HPDE6-E6E7 (cell line): Measurements from ENCODE around the gene SBNO2.

Experiments
- DNase-seq: peaks from one replicate; pipeline ENCODE4 v3.0.0; 2011; ENCODE audit warnings: missing footprints; ENCODE audit errors: extremely low spot score

Gene SBNO2

GRCh38 chr19:1153891-1154730 lies 20.0 kb downstream of the SBNO2 start:
- DNase-seq, result no peak

- no peak for DNase-seq
Observed at GRCh38 chr19:1151917-1152587, 22.0 kb downstream of the SBNO2 start.

DNA sequence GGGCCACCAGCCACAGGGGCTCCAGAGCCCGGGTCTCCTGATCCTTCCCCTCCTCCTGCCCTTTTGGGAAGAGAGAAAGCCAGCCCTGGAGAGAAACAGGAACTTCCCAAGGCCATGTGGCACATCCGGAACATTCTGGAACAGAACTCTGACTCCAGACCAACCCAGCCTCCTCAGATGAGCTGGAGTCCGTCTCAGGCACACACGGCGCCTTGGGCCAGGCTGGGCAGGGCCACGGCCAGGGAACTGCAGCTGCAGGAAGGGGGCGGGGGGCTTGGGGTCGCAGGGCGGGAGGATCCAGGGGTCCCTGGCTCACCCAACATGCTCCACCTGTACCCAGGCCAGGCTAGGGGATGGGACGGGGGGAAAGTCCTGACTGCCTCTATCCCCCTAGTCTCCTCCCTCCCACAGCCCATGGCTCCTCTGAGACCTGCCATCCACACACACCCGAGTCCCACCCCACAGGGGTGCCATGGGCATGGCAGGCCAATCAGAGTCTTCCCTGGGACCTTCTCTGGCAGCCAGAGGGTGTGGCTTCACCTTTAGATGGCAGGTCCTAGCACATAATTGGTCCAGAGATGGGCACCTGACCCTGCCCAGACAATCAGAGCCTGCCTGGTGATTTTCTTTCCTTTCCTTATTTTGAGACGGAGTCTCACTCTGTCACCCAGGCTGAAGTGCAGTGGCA lies 22.9 kb downstream of the SBNO2 start:
- no peak for DNase-seq

- DNase-seq, result no peak
Observed at GRCh38 chr19:1150333-1151036, 23.6 kb downstream of the SBNO2 start.

DNA sequence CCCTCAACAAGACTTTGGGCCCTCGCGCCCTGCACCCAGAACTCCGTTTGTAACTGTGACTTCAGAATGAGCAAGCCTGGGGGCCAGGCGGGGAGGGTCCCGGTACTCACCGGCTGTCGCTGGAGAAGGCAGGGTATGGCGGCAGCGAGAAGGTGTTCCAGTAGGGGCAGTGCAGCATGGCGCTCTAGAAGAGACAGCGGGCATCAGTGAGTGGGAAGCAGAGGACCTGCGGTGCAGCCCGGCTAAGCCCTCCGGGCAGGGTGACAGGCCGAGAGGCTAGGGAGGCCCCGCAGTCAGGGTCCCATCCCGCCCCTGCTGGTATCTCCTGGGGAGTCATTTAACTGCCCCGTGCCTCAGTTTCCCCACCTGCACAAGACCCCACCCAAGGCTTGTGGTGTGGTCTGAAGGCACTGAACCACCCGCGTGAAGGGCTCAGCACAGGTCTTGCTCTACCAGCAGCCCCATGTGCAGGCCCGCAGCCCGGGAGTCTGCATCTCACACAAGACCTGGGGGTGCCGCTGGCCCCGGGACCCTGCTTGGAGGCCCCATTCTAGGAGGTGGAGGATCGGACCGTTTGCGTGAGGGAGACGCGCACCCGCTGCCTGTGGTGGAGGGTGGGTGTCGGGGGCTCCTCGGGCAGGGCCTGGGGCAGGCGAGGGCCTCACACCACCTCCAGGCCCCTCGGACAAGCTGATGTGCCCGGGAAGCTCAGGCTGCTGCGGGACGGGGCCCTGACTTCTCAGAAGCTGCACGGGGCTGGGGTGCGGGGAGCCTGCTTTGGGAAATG lies 24.6 kb downstream of the SBNO2 start:
- DNase-seq, result no peak

DNA sequence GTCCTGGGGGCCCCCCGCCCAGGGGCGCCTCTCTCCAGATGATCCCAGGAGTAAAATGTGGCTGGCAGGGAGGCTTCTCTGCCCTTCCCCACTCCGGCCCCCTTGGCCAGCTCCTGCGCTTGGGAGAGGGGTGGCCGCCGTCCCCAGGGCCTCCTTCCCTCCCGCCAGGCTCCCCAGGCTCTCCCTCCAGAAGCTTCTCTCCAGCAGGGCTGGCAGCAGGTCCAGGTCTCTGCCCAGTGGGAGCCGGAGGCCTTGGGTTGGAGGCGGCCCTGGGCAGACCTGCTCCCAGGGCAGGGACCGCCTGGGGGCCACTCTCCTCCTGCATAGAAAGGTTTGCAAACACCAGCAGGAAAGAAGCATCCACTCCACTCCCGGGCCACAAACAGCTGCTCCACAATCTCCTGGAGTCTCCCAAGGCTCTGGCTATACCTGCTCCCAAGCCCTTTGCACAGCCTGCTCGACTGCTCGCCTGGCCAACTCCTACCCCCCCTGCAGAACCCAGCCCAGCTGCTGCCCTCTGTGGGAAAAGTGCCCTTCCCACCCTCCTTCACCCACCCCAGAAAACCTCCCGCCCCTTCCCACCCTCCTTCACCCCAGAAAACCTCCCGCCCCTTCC lies 26.0 kb downstream of the SBNO2 start:
- DNase-seq, result no peak

DNA sequence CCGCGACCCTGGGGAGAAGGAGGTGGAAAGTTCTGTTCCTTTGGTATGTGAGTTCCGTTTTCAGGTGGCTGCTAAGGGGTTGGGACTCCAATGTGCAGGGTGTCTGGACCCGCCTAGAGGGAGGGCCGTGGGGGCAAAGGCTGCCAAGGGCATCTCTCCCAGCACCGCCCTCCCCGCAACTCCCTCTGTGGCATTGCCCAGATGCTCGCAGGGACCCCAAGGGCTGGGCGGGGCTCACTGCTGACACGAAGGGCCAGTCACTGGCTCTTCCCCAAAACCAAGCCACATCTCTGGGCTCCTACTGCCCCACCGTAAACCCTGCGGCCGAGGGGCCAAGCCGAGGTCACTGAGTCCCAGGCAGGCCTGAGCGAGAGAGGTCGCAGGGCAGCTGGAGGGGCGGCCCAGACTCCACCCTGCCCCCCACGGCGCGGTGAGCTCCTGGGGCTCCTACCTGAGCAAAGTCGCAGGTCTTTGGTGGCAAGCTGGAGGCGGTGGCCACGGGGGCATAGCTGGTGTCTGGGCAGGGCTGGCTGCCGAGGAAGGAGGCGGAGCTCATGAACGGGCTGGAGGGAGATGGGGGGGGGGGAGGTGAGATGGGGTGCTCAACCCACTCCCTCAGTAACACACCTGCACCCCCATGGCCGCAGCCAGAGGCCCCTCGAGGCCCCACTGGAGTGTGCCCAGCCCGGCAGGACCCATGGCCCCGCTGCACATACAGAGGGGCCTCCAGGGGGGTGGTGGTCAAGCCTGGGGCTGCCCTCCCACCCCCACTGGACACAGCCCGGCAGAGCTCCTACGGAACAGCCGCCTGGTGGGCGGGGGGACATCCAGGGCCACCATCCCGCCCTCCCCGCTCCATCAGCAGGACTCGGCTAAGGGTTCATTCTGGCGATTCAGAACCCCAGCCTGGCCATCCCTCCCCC lies 26.9 kb downstream of the SBNO2 start:
- no peak for DNase-seq

GRCh38 chr19:1146412-1146699 lies 27.7 kb downstream of the SBNO2 start:
- no peak for DNase-seq

DNA sequence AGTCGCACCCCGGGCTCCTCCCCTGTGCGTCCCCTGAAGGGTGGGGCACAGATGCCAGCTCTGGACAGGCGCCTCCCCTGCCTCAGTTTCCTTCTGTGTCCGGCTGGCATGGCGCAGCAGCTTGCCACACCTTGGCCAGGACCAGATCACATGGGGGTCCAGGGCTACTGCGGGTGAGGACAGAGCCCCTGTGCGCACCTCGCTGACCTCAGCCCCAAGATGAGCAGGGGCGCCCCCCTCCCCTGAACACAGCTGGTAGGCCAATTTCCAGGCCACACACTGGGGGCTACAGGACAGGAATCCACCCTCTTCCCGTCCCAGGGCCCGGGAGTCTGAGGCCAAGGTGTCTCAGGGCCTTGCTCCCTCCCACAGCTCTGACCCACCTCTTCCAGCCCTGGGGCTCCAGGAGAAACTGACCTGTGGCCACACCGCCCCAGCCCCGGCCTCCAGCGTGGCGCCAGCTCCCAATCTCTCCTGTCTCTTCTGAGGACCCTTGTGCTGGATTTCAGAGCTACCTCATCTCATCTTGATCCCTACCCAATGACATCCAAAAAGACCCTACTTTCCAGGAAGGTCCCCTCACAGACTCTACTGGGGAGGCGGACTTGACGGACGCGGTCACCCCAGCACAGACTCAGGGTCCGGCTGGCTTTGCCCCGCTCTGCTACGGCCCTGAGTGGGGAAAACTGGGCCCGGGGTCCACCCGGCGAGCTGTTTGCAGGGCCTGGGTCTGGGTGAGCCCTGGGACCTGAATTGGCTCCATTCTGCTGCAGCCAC lies 28.2 kb downstream of the SBNO2 start:
- no peak for DNase-seq

GRCh38 chr19:1144741-1145140 lies 29.3 kb downstream of the SBNO2 start:
- DNase-seq, result no peak

- DNase-seq, result no peak
Observed at GRCh38 chr19:1143828-1144399, 30.2 kb downstream of the SBNO2 start.

GRCh38 chr19:1141944-1142343 lies 32.1 kb downstream of the SBNO2 start:
- DNase-seq, result no peak

DNA sequence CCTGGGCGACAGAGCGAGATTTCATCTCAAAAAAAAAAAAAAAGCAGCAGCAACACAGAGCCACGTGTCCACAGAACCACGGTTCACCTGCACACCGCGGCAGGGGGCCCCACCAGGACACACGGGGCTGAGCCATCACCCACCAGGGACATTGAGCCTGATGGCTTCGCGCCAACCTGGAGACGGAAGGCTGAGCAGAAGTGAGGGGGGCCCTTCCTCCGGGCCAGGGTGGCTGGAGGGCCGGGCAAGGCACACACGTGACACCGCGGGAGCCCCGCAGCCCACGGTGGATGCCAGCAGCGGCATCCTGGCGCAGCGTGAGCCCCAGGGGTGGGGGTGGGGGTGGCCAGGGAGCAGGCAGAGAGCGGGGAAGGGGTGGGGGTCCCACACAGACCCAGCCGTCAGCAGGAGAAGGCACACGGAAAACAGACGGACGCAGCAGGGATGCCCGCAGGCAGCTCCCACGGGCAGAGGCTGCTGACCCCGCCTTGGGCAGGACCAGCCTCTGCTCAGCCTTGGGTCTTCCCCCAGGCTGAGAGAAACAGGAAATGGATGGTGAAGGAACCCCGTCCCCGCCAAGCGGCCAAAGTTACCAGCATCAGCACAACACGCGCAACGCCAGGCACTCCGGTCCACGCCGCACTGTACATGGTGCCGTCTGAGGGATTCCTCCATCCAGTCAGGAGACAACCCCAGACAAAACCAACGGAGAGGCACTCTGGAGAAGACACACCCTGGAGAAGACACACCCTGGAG lies 33.6 kb downstream of the SBNO2 start:
- DNase-seq, result no peak

GRCh38 chr19:1139126-1139525 lies 34.9 kb downstream of the SBNO2 start:
- DNase-seq, result no peak

- DNase-seq, result no peak
Observed at GRCh38 chr19:1138121-1138520, 35.9 kb downstream of the SBNO2 start.

GRCh38 chr19:1136621-1137317 lies 37.3 kb downstream of the SBNO2 start:
- no peak for DNase-seq

DNA sequence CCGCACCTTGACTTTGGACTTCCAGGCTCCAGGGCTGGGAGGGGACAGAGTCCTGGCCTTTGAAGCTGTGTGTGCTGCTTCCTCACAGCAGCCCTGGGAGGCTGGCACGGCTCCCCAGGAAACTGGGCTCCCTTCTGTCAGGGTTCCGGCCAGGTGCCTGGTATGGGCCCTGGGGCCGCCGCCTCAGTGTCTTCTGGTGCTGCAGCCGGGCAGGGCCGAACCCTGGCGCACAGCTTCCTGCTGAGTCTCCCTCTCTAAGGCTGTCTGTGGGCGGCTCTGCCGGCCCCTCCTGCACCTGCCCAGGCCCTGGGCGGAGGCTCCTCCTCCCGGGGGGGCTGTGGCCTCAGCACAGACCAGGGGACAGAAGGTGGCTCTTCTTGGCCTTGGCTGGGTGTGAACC lies 37.9 kb downstream of the SBNO2 start:
- DNase-seq, result no peak
